ENCODE results near the gene NOTCH2. TPM values are rescaled to one million over a fixed set of nuclear protein-coding genes. Genes with fewer than 3 reads are reported as not detected.

The NOTCH2 gene
- total RNA-seq, 2 donors from 2014 or later: 171 to 190 TPM

DNA sequence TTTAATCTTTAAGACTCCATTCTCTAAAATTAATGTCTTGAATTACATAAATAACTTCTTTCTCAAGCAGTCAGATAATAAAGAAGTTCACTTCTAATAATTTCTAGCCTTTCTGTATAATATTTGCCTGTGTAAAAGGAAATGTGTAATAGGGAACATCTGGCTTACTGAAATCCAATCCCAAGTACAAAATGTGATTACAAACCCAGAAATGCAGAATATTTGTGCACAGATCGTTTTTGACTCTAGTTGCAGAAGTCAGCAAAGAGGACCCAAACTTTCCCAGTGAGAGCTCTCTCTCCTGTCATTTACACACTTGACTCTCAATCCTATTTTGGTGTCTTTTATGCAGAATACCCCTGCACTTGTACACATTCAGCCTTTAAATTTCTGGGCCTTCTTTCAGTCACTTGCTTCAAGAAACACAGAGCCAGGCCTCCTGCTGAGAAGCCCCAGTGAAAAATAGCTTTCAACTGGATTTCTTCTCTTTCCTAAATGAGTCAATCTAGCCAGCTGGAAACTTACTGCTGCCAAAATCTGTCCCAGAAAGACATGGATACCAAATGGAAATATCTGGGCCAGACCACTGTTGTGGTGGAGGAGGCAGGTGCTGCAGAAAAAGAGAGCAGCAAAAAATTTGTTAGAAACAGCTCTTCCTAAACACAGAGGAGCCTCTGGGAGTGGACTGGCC lies 104.6 kb downstream of the NOTCH2 start:
- Histone ChIP-seq H3K4me3 (no peak overlapping the region), H3K36me3 (peaks cover 35% of the 10 kb centered on the region), H3K4me1 (ENCODE audit: control insufficient read depth in 1 of 2, low read depth in 2 of 2) (peaks cover 53 to 88% of the 10 kb centered on the region in 2 donors), H3K9me3 (no peaks in the 10 kb centered on the region), H3K27me3 (replicated peaks; ENCODE audit: insufficient read depth) (no peaks in the 10 kb centered on the region), H3K27ac (peak overlapping the region; percentile 57 to 65)
- no peak for DNase-seq (ENCODE audit: low spot score)
- ATAC-seq (ENCODE audit: insufficient number of reproducible peaks, low FRiP score, low read depth): no peak
- TF ChIP-seq, protein P1, sequence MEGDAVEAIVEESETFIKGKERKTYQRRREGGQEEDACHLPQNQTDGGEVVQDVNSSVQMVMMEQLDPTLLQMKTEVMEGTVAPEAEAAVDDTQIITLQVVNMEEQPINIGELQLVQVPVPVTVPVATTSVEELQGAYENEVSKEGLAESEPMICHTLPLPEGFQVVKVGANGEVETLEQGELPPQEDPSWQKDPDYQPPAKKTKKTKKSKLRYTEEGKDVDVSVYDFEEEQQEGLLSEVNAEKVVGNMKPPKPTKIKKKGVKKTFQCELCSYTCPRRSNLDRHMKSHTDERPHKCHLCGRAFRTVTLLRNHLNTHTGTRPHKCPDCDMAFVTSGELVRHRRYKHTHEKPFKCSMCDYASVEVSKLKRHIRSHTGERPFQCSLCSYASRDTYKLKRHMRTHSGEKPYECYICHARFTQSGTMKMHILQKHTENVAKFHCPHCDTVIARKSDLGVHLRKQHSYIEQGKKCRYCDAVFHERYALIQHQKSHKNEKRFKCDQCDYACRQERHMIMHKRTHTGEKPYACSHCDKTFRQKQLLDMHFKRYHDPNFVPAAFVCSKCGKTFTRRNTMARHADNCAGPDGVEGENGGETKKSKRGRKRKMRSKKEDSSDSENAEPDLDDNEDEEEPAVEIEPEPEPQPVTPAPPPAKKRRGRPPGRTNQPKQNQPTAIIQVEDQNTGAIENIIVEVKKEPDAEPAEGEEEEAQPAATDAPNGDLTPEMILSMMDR (IDR thresholded peaks at IDR 0.05): no peak

- H3K4me1 ChIP-seq (ENCODE audit: control insufficient read depth in 1 of 2, low read depth in 2 of 2): peaks cover 64 to 95% of the 10 kb centered on the region in 2 donors
- no peak for ATAC-seq (ENCODE audit: insufficient number of reproducible peaks, low FRiP score, low read depth)
- peak overlapping the region; percentile 57 to 65 for H3K27ac ChIP-seq
- H3K36me3 ChIP-seq: peaks cover 17% of the 10 kb centered on the region
- no peaks in the 10 kb centered on the region for H3K9me3 ChIP-seq
- DNase-seq (ENCODE audit: low spot score): no peak
- no peaks in the 10 kb centered on the region for H3K27me3 ChIP-seq (replicated peaks; ENCODE audit: insufficient read depth)
- H3K4me3 ChIP-seq: no peak overlapping the region
- TF ChIP-seq, protein P1 (IDR thresholded peaks at IDR 0.05): no peak
Observed at GRCh38 chr1:119962296-119962968, 107.0 kb downstream of the NOTCH2 start.

GRCh38 chr1:119960501-119960900 lies 109.0 kb downstream of the NOTCH2 start:
- no peaks in the 10 kb centered on the region for H3K27me3 ChIP-seq (replicated peaks; ENCODE audit: insufficient read depth)
- H3K4me3 ChIP-seq: no peak overlapping the region
- TF ChIP-seq, protein P1 (IDR thresholded peaks at IDR 0.05): no peak
- H3K36me3 ChIP-seq: peaks cover 8% of the 10 kb centered on the region
- no peaks in the 10 kb centered on the region for H3K9me3 ChIP-seq
- ATAC-seq (ENCODE audit: insufficient number of reproducible peaks, low FRiP score, low read depth): no peak
- H3K4me1 ChIP-seq (ENCODE audit: control insufficient read depth in 1 of 2, low read depth in 2 of 2): peaks cover 65 to 95% of the 10 kb centered on the region in 2 donors
- DNase-seq (ENCODE audit: low spot score): no peak
- H3K27ac ChIP-seq: peak overlapping the region; percentile 10 to 65

DNA sequence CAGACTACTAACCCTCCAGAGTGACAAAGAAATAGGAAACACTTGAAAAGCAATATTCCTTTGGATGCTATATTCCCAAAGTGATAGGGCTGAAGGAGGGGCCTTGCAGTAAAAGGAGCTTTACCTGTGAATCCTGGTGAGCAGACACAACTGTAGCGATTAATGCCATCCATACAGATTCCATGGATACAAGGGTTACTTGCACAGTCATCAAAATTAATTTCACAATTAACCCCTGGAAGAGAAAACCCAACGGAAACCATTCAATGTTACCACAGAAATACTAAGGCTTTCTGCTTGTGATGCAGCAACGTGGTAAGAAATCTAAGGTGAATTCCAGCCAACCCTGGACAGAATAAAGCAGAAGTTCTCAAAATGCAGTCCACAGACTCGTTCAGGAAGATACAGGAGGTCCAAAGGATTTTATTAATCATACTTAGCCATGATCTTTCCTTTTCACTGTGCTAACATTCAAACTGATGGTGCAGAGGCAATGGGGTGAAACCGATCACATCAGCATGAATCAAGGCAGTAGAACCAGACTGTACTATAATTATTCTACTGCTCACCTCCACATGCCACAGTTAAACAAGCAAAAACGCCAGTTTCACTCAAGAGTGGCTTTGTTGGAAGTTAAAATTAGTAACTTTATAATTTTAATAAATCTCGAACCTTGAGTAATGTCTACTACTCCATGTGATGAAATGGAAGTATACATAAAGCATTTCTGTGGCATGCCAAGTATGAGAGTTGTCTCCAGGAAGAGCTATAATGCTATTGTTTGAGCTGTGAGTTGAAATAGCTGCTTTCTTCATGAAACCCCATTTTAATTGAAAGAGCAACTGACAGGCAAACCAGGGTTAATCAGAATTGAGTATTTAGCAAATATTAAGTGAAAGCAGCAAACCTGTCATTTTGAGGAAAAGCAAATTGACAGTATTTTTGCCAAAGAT lies 109.9 kb downstream of the NOTCH2 start:
- no peaks in the 10 kb centered on the region for H3K9me3 ChIP-seq
- H3K27ac ChIP-seq: peak overlapping the region in 1 of 2 donors; percentile 52
- ATAC-seq (ENCODE audit: insufficient number of reproducible peaks, low FRiP score, low read depth) (no peak), DNase-seq (ENCODE audit: low spot score) (no peak)
- TF ChIP-seq, protein P1 (IDR thresholded peaks at IDR 0.05): no peak
- no peaks in the 10 kb centered on the region for H3K27me3 ChIP-seq (replicated peaks; ENCODE audit: insufficient read depth)
- H3K4me3 ChIP-seq: no peak overlapping the region
- peaks cover 8% of the 10 kb centered on the region for H3K36me3 ChIP-seq
- H3K4me1 ChIP-seq (ENCODE audit: control insufficient read depth in 1 of 2, low read depth in 2 of 2): peaks cover 61 to 95% of the 10 kb centered on the region in 2 donors

All from thoracic aorta (tissue), 2 donors.